HepG2 (cell line): ENCODE results near the gene MORC3. TPM values are rescaled to one million over a fixed set of nuclear protein-coding genes. Genes with fewer than 3 reads are reported as not detected.

ENCODE experiments used
- ATAC-seq: fragments of 200-7000 bp; cut with Tn5 transposase; 3 replicates; pipeline ENCODE4 v1.9.1; 2020; ENCODE audit warnings: mild to moderate bottlenecking, moderate library complexity
- BruUV-seq: library from RNA; stranded (reverse); fragments of 400-500 nt; replicated peaks from 2 replicates; lab custom pipeline; 2021; lab: Mats Ljungman, UMichigan
- CTCF ChIA-PET: fragments of 300-600 bp; formaldehyde crosslinking; extraction: SDS; loops from one replicate; lab custom pipeline; 2021; ENCODE audit warnings: low total read pairs, inconsistent platforms, low intra/inter-chr PET ratio; lab: Yijun Ruan, JAX
- POLR2A ChIA-PET: fragments of 350-600 bp; sonication (Branson Sonifier 250); formaldehyde crosslinking; loops from one replicate; lab custom pipeline; 2020; ENCODE audit warnings: antibody characterized with exemption, inconsistent platforms; lab: Yijun Ruan, JAX
- DNase-seq: peaks from one replicate; pipeline ENCODE4 v3.0.0-alpha.2; 2015; ENCODE audit warnings: low spot score
- FAIRE-seq: peaks from 3 replicates; lab custom pipeline; 2011; peaks lifted over from hg19 to GRCh38; lab: Jason Lieb, UNC
- H2AFZ ChIP-seq: one replicate; pipeline ENCODE4 v1.6.1; 2011; ENCODE audit warnings: low read length, inconsistent platforms
- H3K27ac ChIP-seq: fragments of 300-600 bp; 3 replicates; pipeline ENCODE4 v1.8.0; 2011; ENCODE audit warnings: mixed run types, mild to moderate bottlenecking, mixed read lengths, low read length, inconsistent platforms; ENCODE audit not compliant: insufficient read depth; ENCODE audit errors: extremely low read length
- H3K27me3 ChIP-seq, 2 experiments: fragments of 200-600 bp in 1 of 2; 2 replicates in 1 of 2; 3 replicates in 1 of 2; pipeline versions ENCODE4 v1.6.0 to v1.8.0; 2011; ENCODE audit warnings: low read length in 2 of 2, mild to moderate bottlenecking in 2 of 2, moderate library complexity in 2 of 2, inconsistent platforms in 1 of 2; ENCODE audit not compliant: insufficient read depth in 2 of 2, control insufficient read depth in 1 of 2
- H3K36me3 ChIP-seq, 2 experiments: fragments of 200-600 bp in 1 of 2; replicated peaks in 1 of 2; 2 replicates in 1 of 2; 3 replicates in 1 of 2; pipeline versions ENCODE4 v1.5.1 to v1.8.0; 2011; ENCODE audit warnings: low read length in 2 of 2, inconsistent platforms in 1 of 2; ENCODE audit not compliant: insufficient read depth in 2 of 2, control insufficient read depth in 1 of 2
- H3K4me1 ChIP-seq: 2 replicates; pipeline ENCODE4 v1.5.1; 2012; ENCODE audit warnings: low read length, inconsistent platforms; ENCODE audit not compliant: insufficient read depth
- H3K4me2 ChIP-seq: 2 replicates; pipeline ENCODE4 v1.6.0; 2011; ENCODE audit warnings: low read depth, low read length, inconsistent platforms
- H3K4me3 ChIP-seq, 3 experiments: fragments of 200-600 bp in 1 of 3; sonication (generic), shearing (Covaris generic) in 1 of 3; replicated peaks in 1 of 3; 2 replicates each; pipeline ENCODE4 v1.5.1; 2011 to 2016; ENCODE audit warnings: low read length in 3 of 3, inconsistent platforms in 2 of 3, low read depth in 2 of 3, mild to moderate bottlenecking in 2 of 3, control low read depth in 1 of 3, mixed read lengths in 1 of 3; ENCODE audit not compliant: insufficient read depth in 1 of 3
- H3K79me2 ChIP-seq: one replicate; pipeline ENCODE4 v1.6.1; 2011; ENCODE audit warnings: low read length, inconsistent platforms; ENCODE audit not compliant: insufficient read depth
- H3K9ac ChIP-seq: 2 replicates; pipeline ENCODE4 v1.6.0; 2011; ENCODE audit warnings: mild to moderate bottlenecking, low read depth, low read length, inconsistent platforms; ENCODE audit not compliant: insufficient read depth
- H3K9me3 ChIP-seq: 2 replicates; pipeline ENCODE4 v1.5.1; 2012; ENCODE audit warnings: mild to moderate bottlenecking, low read length
- H4K20me1 ChIP-seq: 2 replicates; pipeline ENCODE4 v1.6.0; 2011; ENCODE audit warnings: inconsistent platforms, mild to moderate bottlenecking, low read length, moderate library complexity; ENCODE audit not compliant: insufficient read depth
- ATF2 ChIP-seq: sonication (generic); formaldehyde crosslinking; IDR thresholded peaks from 2 replicates; pipeline ENCODE4 v1.4.0; 2020; ENCODE audit warnings: missing genetic modification reagents
- EEA1 ChIP-seq: sonication (generic); formaldehyde crosslinking; IDR thresholded peaks from 2 replicates; pipeline ENCODE4 v1.5.1; 2020; ENCODE audit warnings: mild to moderate bottlenecking, missing genetic modification reagents, borderline replicate concordance
- KLF15 ChIP-seq: sonication (generic); formaldehyde crosslinking; IDR thresholded peaks from 2 replicates; pipeline ENCODE4 v1.8.1; 2023; ENCODE audit warnings: borderline replicate concordance, mild to moderate bottlenecking, inconsistent platforms, missing genetic modification reagents, mixed read lengths
- MYC ChIP-seq: sonication (generic); formaldehyde crosslinking; IDR thresholded peaks from 2 replicates; pipeline ENCODE4 v1.9.0; 2021; ENCODE audit warnings: missing genetic modification reagents, borderline replicate concordance
- NR2F6 ChIP-seq, 2 experiments: IDR thresholded peaks; 2 replicates each; pipeline ENCODE4 v1.6.1; 2016; ENCODE audit warnings: antibody characterized with exemption in 1 of 2, mild to moderate bottlenecking in 1 of 2
- SIN3B ChIP-seq: fragments of 150-350 bp; IDR thresholded peaks from 2 replicates; pipeline ENCODE4 v1.6.1; 2014; ENCODE audit warnings: low read length
- SMC3 ChIP-seq: IDR thresholded peaks from 2 replicates; pipeline ENCODE4 v1.6.1; 2011; ENCODE audit warnings: low read length, improper control_type of control experiment
- ZFP91 ChIP-seq: sonication (generic); formaldehyde crosslinking; IDR thresholded peaks from 2 replicates; pipeline ENCODE4 v1.9.0; 2022; ENCODE audit warnings: missing genetic modification reagents, mild to moderate bottlenecking, borderline replicate concordance
- ZNF18 ChIP-seq: sonication (generic); formaldehyde crosslinking; IDR thresholded peaks from 2 replicates; pipeline ENCODE4 v1.8.0; 2022; ENCODE audit warnings: mild to moderate bottlenecking, missing genetic modification reagents; ENCODE audit not compliant: insufficient replicate concordance
- ZNF180 ChIP-seq: sonication (generic); formaldehyde crosslinking; IDR thresholded peaks from 2 replicates; pipeline ENCODE4 v1.4.0; 2020; ENCODE audit warnings: low read depth, missing genetic modification reagents, borderline replicate concordance
- WGBS: methylation state at CpG from one replicate; pipeline ENCODE4 v1.1.6; 2017; ENCODE audit warnings: low lambda C conversion rate; 5-methylcytosine and 5-hydroxymethylcytosine counted together
- in situ Hi-C: cut with HindIII; loops from 2 replicates; pipeline ENCODE4 v1.10.0; 2017; ENCODE audit warnings: low pct_unique_long_range_greater_than_20kb; ENCODE audit not compliant: extremely low pct_ligation_motif_present
- intact Hi-C: fragments of 100-400 bp; cut with micrococcal nuclease; formaldehyde crosslinking; loops from one replicate; pipeline ENCODE4 v1.10.0; 2022; ENCODE audit not compliant: unreplicated experiment
- polyA plus RNA-seq, 8 experiments: library from polyadenylated mRNA; depleted of rRNA in 3 of 8; stranded (reverse) in 7 of 8; unstranded in 1 of 8; fragments of >200 nt; fragmentation: Illumina TruSeq in 4 of 8; extraction: Trizol in 4 of 8; gene quantifications; 2 replicates each; pipeline versions ENCODE4 v1.2.1 to v1.2.3, GENCODE V29; 2011 to 2016; ENCODE audit warnings: low read depth in 4 of 8, missing spikeins in 1 of 8, mixed read lengths in 1 of 8; ENCODE audit not compliant: insufficient read depth in 1 of 8
- total RNA-seq, 5 experiments: library from RNA; depleted of rRNA; stranded (reverse); fragments of >200 nt; fragmentation: Illumina TruSeq; extraction: Trizol; gene quantifications; 2 replicates each; pipeline ENCODE4 v1.2.3, GENCODE V29; 2016; ENCODE audit warnings: low read depth in 1 of 5

The MORC3 gene
- total and polyA plus RNA-seq, 2 of the 13 experiments (the other 11 are each of a cell fraction or from before 2014, with no cell fraction given), result 12.9 to 19.5 TPM

GRCh38 chr21:36377391-36377842, 57.4 kb downstream of the MORC3 start:
- Histone ChIP-seq H4K20me1 (no peaks in the 10 kb centered on the region), H3K4me2 (no peak overlapping the region), H3K27me3 (no peaks in the 10 kb centered on the region), H3K4me3 (no peak overlapping the region), H3K4me1 (peaks cover 17% of the 10 kb centered on the region; the same call in 1 of the 2 replicates), H3K9me3 (no peaks in the 10 kb centered on the region), H3K9ac (no peak overlapping the region), H3K27ac (no peak overlapping the region), H3K79me2 (no peaks in the 10 kb centered on the region)
- no peak for ATAC-seq
- POLR2A ChIA-PET, result no interaction called here
- TSS peak; percentile 21 for BruUV-seq
- in situ Hi-C loops, result no loop called here
- no peak for FAIRE-seq
- no peak for DNase-seq
- intact Hi-C loops, result no loop called here
- TF ChIP-seq ATF2 (no peak), SMC3 (no peak), MYC (no peak), EEA1 (CRISPR knock-in tag) (no peak), KLF15 (CRISPR knock-in tag) (no peak), ZNF180 (CRISPR knock-in tag) (no peak), ZNF18 (CRISPR knock-in tag) (no peak), SIN3B (no peak), NR2F6 (IDR thresholded peaks at IDR 0.05) (no peak), NR2F6 (CRISPR knock-in tag; IDR thresholded peaks at IDR 0.05) (no peak), ZFP91 (CRISPR knock-in tag) (no peak)
- TF ChIP-seq, all 625 proteins: peak for 0
- H2AFZ ChIP-seq, result no peak overlapping the region
- WGBS, result 87% methylated on average over 7 of the region's 7 CpGs
- CTCF ChIA-PET, result no interaction called here
- H3K36me3 ChIP-seq, result peaks cover 5 to 42% of the 10 kb centered on the region in 2 experiments; a peak in 4 of 5 replicates
